GM12878 (cell line): Measurements from ENCODE around the gene NISCH. TPM values are rescaled to one million over a fixed set of nuclear protein-coding genes. Genes with fewer than 3 reads are reported as not detected.

Experiments used
- ATAC-seq: fragments of 200-7000 bp; cut with Tn5 transposase; 3 replicates; pipeline ENCODE4 v1.9.1; 2020; ENCODE audit warnings: mild to moderate bottlenecking, moderate library complexity
- BruUV-seq: library from RNA; stranded (reverse); fragments of 400-500 nt; replicated peaks from 2 replicates; lab custom pipeline; 2021; lab: Mats Ljungman, UMichigan
- CTCF ChIA-PET: fragments of 300-600 bp; sonication (Branson Sonifier 250); formaldehyde crosslinking; extraction: SDS; loops from one replicate; lab custom pipeline; 2021; ENCODE audit warnings: inconsistent platforms; lab: Yijun Ruan, JAX
- POLR2A ChIA-PET: fragments of 350-600 bp; formaldehyde crosslinking; extraction: SDS; loops from one replicate; lab custom pipeline; 2021; ENCODE audit warnings: inconsistent platforms; lab: Charles Lee
- RAD21 ChIA-PET: fragments of 300-600 bp; sonication (Branson Sonifier 250); formaldehyde crosslinking; loops from one replicate; lab custom pipeline; 2023; ENCODE audit warnings: antibody characterized with exemption; ENCODE audit not compliant: unreplicated experiment; lab: Charles Lee
- SMC1A ChIA-PET: fragments of 300-600 bp; sonication (Branson Sonifier 250); formaldehyde crosslinking; loops from one replicate; lab custom pipeline; 2023; ENCODE audit not compliant: unreplicated experiment, uncharacterized antibody; lab: Charles Lee
- DNase-seq: peaks from one replicate; pipeline ENCODE4 v3.0.0-alpha.2; 2011; ENCODE audit warnings: low read depth, low spot score
- FAIRE-seq: peaks from 3 replicates; lab custom pipeline; 2011; peaks lifted over from hg19 to GRCh38; lab: Jason Lieb, UNC
- H2AFZ ChIP-seq: 2 replicates; pipeline ENCODE4 v1.6.0; 2011; ENCODE audit warnings: low read depth, low read length, control low read depth; ENCODE audit not compliant: control insufficient read depth
- H3K27ac ChIP-seq: 2 replicates; pipeline ENCODE4 v1.5.1; 2011; ENCODE audit warnings: control low read depth; ENCODE audit not compliant: control insufficient read depth, insufficient read depth
- H3K27me3 ChIP-seq, 2 experiments: replicated peaks in 1 of 2; 2 replicates each; pipeline versions ENCODE4 v1.6.0 to v1.6.1; 2011; ENCODE audit warnings: low read length in 1 of 2; ENCODE audit not compliant: control insufficient read depth in 2 of 2, insufficient read depth in 2 of 2
- H3K36me3 ChIP-seq, 2 experiments: 2 replicates each; pipeline ENCODE4 v1.5.1; 2011; ENCODE audit warnings: low read length in 1 of 2; ENCODE audit not compliant: control insufficient read depth in 2 of 2, insufficient read depth in 2 of 2
- H3K4me1 ChIP-seq: 2 replicates; pipeline ENCODE4 v1.6.1; 2011; ENCODE audit warnings: mild to moderate bottlenecking, low read length, moderate library complexity, mixed read lengths; ENCODE audit not compliant: control insufficient read depth, insufficient read depth
- H3K4me2 ChIP-seq: 2 replicates; pipeline ENCODE4 v1.6.0; 2011; ENCODE audit warnings: control low read depth; ENCODE audit not compliant: control insufficient read depth, insufficient read depth
- H3K4me3 ChIP-seq: fragments of 200-600 bp; sonication (generic); 2 replicates; pipeline ENCODE4 v1.5.1; 2016
- H3K79me2 ChIP-seq: 2 replicates; pipeline ENCODE4 v1.6.0; 2011; ENCODE audit warnings: low read length; ENCODE audit not compliant: control insufficient read depth, insufficient read depth
- H3K9ac ChIP-seq: 2 replicates; pipeline ENCODE4 v1.8.0; 2011; ENCODE audit warnings: low read length, control low read depth, mixed read lengths; ENCODE audit not compliant: control insufficient read depth, insufficient read depth
- H3K9me3 ChIP-seq: replicated peaks from 3 replicates; pipeline ENCODE4 v1.5.1; 2011; ENCODE audit warnings: mild to moderate bottlenecking, low read length; ENCODE audit not compliant: control insufficient read depth, insufficient read depth
- H4K20me1 ChIP-seq: 2 replicates; pipeline ENCODE4 v1.6.0; 2011; ENCODE audit not compliant: control insufficient read depth, insufficient read depth
- ESRRA ChIP-seq: IDR thresholded peaks from 2 replicates; pipeline ENCODE4 v1.6.1; 2012; ENCODE audit warnings: mild to moderate bottlenecking, low read length, improper control_type of control experiment
- EZH2 ChIP-seq: IDR thresholded peaks from 2 replicates; pipeline ENCODE4 v1.6.1; 2012; ENCODE audit warnings: low read depth, mild to moderate bottlenecking, control low read depth, inconsistent platforms, low read length, borderline replicate concordance; ENCODE audit not compliant: control insufficient read depth
- HCFC1 ChIP-seq: fragments of 150-350 bp; IDR thresholded peaks from 2 replicates; pipeline ENCODE4 v1.6.1; 2014; ENCODE audit warnings: low read length
- IRF3 ChIP-seq: fragments of 450-650 bp; IDR thresholded peaks from 2 replicates; pipeline ENCODE4 v1.6.1; 2014; ENCODE audit warnings: mild to moderate bottlenecking
- MEF2B ChIP-seq: fragments of 450-650 bp; IDR thresholded peaks from 2 replicates; pipeline ENCODE4 v1.6.1; 2018; ENCODE audit warnings: mild to moderate bottlenecking, moderate library complexity; ENCODE audit not compliant: partially characterized antibody, poor library complexity, severe bottlenecking
- NFXL1 ChIP-seq: fragments of 450-650 bp; IDR thresholded peaks from 2 replicates; pipeline ENCODE4 v1.6.1; 2017; ENCODE audit warnings: antibody characterized with exemption, mild to moderate bottlenecking, borderline replicate concordance
- NR2C2 ChIP-seq: IDR thresholded peaks from 2 replicates; pipeline ENCODE4 v1.6.1; 2011; ENCODE audit warnings: borderline replicate concordance, low read depth; ENCODE audit not compliant: control insufficient read depth, insufficient read length
- RFX5 ChIP-seq: IDR thresholded peaks from 2 replicates; pipeline ENCODE4 v1.6.1; 2011; ENCODE audit warnings: low read depth, low read length, improper control_type of control experiment
- STAT1 ChIP-seq: fragments of 450-650 bp; conservative IDR thresholded peaks from 2 replicates; pipeline ENCODE4 v1.6.1; 2014; ENCODE audit warnings: antibody characterized with exemption, mild to moderate bottlenecking
- TARDBP ChIP-seq: IDR thresholded peaks from 2 replicates; pipeline ENCODE4 v1.6.1; 2016; ENCODE audit warnings: borderline replicate concordance
- USF2 ChIP-seq: IDR thresholded peaks from 2 replicates; pipeline ENCODE4 v1.6.1; 2011; ENCODE audit warnings: low read depth, low read length, improper control_type of control experiment, borderline replicate concordance
- WRNIP1 ChIP-seq: IDR thresholded peaks from 2 replicates; pipeline ENCODE4 v1.6.1; 2011; ENCODE audit warnings: low read depth, low read length, improper control_type of control experiment, borderline replicate concordance
- WGBS: methylation state at CpG from one replicate; pipeline ENCODE4 v1.1.6; 2016; ENCODE audit warnings: low lambda C conversion rate; ENCODE audit not compliant: insufficient replicate concordance, insufficient coverage; ENCODE audit errors: missing lambda C conversion rate; 5-methylcytosine and 5-hydroxymethylcytosine counted together
- in situ Hi-C: fragments of 300-500 bp; cut with MboI; formaldehyde crosslinking; loops from 9 replicates; pipeline ENCODE4 v1.14.3; 2018; ENCODE audit warnings: mixed read lengths
- intact Hi-C: fragments of 100-400 bp; cut with micrococcal nuclease; formaldehyde crosslinking; loops from one replicate; pipeline ENCODE4 v1.14.2; 2022; ENCODE audit not compliant: unreplicated experiment
- polyA plus RNA-seq, 11 experiments: library from polyadenylated mRNA; depleted of rRNA in 4 of 11; unstranded in 6 of 11; stranded (reverse) in 5 of 11; fragments of >200 nt; fragmentation: Nextera tagmentation in 4 of 11; fragmentation: Illumina TruSeq in 1 of 11; extraction: Ambion mirVana in 4 of 11; extraction: Trizol in 1 of 11; gene quantifications; 1 replicate in 1 of 11; 2 replicates in 10 of 11; pipeline versions ENCODE4 v1.2.1 to v1.2.3, GENCODE V29; 2011 to 2016; ENCODE audit warnings: inconsistent platforms in 2 of 11, missing spikeins in 2 of 11, low read depth in 1 of 11
- total RNA-seq, 4 experiments: library from RNA; depleted of rRNA in 3 of 4; stranded (reverse); fragments of >200 nt in 3 of 4; fragmentation: Illumina TruSeq in 1 of 4; extraction: Trizol in 1 of 4; gene quantifications; 2 replicates each; pipeline versions ENCODE4 v1.2.1 to v1.2.3, GENCODE V29; 2013 to 2021

NISCH gene
- total and polyA plus RNA-seq, 10 of the 15 experiments (the other 5 are each of a cell fraction or from before 2014, with no cell fraction given): 0.76 to 52.5 (median 24.6) TPM

- ChIA-PET RAD21 (interaction anchor here (2.6 kb wide), 1 partner anchor 17 kb away, joined by 9 read pairs; the partner anchor contains the start of gene SEMA3G), SMC1A (interaction anchor here (1.0 to 2.6 kb wide), 3 partner anchors 16 to 20 kb away, joined by 5 to 14 read pairs (median 5); partner anchors contain the start of gene SEMA3G), POLR2A (interaction anchor here (1.1 to 1.8 kb wide), 2 partner anchors 10 to 16 kb away, joined by 3 to 4 read pairs; no protein-coding TSS in a partner anchor), CTCF (interaction anchor here (1.0 to 8.8 kb wide), 8 partner anchors 9 to 152 kb away, joined by 3 to 147 read pairs (median 6); partner anchors contain the start of genes SEMA3G and TNNC1)
- TF ChIP-seq NFXL1 (no peak), HCFC1 (no peak), MEF2B (no peak), TARDBP (no peak), NR2C2 (no peak), RFX5 (no peak), ESRRA (no peak), WRNIP1 (no peak), STAT1 (no peak), EZH2 (no peak), IRF3 (no peak), USF2 (no peak)
- no peaks in the 10 kb centered on the region for H3K36me3 ChIP-seq
- WGBS: 1% methylated on average over 3 of the region's 3 CpGs
- H2AFZ ChIP-seq: no peak overlapping the region
- no peaks in the 10 kb centered on the region for H3K4me1 ChIP-seq
- H3K79me2 ChIP-seq: no peaks in the 10 kb centered on the region
- no peaks in the 10 kb centered on the region for H3K9me3 ChIP-seq
- FAIRE-seq (no peak), ATAC-seq (peak; percentile 11; the same call in 2 of the 3 replicates), DNase-seq (no peak)
- H3K4me2 ChIP-seq: no peak overlapping the region
- H4K20me1 ChIP-seq: no peaks in the 10 kb centered on the region
- in situ Hi-C loops (no loop called here), intact Hi-C loops (no loop called here)
- H3K27ac ChIP-seq: no peak overlapping the region
- H3K9ac ChIP-seq: no peak overlapping the region
- H3K27me3 ChIP-seq: no peaks in the 10 kb centered on the region
- no peak overlapping the region for H3K4me3 ChIP-seq
- BruUV-seq: no TSS peak
Observed at GRCh38 chr3:52429031-52429430, 26.4 kb upstream of the NISCH start.
